ENCODE measurements around the gene AGMAT.

Gene AGMAT, protein sequence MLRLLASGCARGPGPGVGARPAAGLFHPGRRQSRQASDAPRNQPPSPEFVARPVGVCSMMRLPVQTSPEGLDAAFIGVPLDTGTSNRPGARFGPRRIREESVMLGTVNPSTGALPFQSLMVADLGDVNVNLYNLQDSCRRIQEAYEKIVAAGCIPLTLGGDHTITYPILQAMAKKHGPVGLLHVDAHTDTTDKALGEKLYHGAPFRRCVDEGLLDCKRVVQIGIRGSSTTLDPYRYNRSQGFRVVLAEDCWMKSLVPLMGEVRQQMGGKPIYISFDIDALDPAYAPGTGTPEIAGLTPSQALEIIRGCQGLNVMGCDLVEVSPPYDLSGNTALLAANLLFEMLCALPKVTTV

DNA sequence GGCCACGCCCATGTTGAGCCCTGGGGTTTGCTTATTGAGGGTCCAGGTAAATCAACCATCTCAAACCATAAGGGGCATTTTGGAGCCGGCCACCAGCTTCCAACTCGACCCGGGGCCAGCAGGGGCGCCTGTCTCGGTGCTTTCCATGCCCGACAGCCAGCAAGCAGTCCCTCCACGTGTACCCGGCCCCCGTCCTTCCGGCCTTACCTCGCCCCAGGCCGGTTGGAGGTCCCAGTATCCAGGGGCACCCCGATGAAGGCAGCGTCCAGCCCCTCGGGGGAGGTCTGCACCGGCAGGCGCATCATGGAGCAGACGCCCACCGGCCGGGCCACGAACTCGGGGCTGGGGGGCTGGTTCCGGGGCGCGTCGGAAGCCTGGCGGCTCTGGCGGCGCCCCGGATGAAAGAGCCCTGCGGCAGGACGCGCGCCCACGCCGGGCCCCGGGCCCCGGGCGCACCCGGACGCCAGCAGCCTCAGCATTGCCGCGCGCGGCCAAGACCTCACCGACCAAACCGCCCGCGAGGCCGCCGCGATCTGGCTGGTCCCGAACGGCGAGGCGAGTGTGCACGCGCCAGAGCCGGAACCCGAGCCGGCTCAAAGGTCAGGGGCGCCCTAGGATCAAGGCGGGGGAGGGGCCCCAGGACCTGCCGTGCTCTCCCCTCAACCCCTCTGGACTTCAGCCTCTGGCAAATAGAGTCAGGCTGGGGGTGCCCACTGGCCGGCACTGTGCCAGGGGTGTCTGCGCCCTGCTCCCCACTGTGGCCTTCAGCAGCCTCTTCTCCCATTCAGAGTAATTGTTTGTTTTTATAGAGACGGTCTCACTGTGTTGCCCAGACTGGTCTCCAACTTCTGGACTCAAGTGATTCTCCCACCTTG is at the start of gene AGMAT:
AGMAT (minus strand) TSS at position 563 of the 875 bp plus-strand sequence; CDS start at position 479, 84 bp downstream.
- DNase-seq = peak in 1 of 2 donors; percentile 8

DNA sequence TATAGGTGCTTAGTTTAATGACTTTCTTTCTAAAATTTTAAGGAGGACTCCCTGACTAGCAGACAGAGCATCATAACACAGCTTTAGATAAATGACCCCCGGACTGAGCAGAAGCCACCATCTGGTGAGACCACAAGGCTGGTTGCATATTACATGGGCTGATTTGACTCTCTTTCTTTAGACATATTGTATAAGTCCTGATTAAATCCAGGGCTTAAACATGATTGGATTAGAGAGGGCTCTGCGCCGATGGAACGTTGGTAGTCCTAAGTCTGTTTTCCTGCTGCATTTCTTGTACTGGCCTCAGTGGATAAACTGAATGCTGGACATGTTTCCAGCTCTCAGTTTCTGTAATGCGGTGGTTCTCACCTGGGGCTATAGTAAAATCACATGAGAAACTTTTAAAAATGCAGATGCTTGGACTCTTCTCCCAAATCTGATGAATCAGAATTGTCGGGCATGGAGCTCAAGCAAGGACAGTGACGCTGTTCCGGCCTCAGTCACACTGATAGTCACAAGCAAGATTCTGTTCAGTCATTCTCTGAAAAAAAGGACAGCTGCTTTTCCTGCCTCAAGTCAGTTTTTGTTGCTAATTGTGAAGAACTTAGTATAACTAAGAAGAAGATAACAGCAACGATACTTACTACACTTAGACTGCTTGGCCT is 49.0 kb upstream of the AGMAT start:
- no peak for DNase-seq

DNA sequence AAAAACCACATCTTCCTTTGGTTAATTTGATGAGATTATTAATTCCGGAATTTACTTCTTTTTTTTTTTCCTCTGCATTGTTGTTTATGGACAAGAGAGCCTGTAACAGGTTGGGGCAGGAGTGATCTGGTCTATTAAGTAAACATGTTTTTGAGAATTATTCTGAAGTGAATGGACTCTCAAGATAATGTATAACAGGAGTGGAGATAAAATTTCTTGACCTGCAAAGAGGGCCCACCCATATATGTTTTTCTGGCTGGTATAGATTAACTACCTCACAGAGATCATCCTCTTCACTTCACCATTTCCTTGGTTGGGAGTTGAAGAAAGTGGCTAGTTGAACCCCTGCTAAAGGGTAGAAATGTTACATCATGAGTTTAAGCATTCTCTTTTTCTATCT is 43.2 kb upstream of the AGMAT start:
- no peak for DNase-seq

GRCh38 chr1:15627343-15627988 is 42.6 kb upstream of the AGMAT start:
- DNase-seq = no peak

- DNase-seq = no peak
Observed at GRCh38 chr1:15626269-15626950, 41.6 kb upstream of the AGMAT start.

- DNase-seq = no peak
Observed at GRCh38 chr1:15625056-15625917, 40.4 kb upstream of the AGMAT start.

DNA sequence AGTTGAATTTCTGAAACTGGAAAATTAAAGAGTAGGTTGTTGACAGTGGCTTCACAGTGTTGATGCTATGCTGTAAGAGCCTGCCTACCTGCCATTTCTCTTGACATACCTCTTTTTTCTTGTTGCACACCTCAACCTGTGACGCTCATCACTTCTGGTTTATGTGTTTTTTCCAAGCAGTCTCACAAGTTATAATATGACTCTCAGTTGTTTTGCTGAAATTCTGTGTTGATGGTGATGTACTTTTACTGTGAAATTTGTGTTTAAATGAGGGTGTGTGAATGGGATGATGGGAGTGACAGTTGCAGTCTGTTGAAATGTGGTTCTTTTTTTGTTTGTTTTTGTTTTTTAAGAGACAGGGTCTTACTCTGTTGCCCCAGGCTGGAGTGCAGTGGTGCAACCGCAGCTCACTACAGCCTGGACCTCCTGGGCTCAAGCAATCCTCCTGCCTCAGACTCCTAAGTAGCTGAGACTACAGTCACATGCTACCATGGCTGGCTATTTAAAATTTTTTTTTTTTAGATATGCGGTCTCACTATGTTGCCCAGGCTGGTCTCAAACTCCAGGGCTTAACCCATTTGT is 39.4 kb upstream of the AGMAT start:
- no peak for DNase-seq

GRCh38 chr1:15623435-15623834 is 38.6 kb upstream of the AGMAT start:
- no peak for DNase-seq

DNA sequence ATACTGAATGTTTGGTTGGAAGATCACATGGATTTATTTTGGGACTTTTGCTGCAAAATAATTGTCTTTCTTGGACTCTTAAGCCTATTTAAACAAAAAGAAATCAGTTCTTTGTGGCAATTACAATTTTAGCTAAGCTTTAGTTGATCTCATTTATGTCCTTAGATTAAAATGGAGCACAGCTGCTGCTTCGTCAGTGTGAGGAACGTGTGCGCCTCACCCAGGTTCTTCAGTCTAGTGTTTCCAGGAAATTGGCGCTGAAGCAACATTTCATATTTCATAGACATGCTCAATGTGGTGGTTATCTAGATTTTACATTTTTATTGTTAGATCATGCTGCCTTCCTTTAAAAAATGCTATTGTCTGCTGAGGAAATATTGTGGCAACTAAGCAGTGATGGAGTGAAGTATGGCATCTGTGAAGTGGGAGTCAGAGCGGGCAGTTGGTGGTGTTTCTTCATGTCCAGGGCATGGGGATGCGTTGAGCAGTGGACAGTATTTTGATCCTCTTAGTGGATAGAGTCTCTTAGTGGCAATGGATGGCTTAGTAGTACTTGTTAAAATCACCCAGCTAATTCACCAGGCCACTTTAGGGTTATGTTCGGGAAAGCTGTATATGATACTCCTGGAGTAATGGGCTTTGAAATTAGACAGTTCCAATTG is 38.0 kb upstream of the AGMAT start:
- DNase-seq = no peak

GRCh38 chr1:15621975-15622374 is 37.1 kb upstream of the AGMAT start:
- DNase-seq = no peak

DNA sequence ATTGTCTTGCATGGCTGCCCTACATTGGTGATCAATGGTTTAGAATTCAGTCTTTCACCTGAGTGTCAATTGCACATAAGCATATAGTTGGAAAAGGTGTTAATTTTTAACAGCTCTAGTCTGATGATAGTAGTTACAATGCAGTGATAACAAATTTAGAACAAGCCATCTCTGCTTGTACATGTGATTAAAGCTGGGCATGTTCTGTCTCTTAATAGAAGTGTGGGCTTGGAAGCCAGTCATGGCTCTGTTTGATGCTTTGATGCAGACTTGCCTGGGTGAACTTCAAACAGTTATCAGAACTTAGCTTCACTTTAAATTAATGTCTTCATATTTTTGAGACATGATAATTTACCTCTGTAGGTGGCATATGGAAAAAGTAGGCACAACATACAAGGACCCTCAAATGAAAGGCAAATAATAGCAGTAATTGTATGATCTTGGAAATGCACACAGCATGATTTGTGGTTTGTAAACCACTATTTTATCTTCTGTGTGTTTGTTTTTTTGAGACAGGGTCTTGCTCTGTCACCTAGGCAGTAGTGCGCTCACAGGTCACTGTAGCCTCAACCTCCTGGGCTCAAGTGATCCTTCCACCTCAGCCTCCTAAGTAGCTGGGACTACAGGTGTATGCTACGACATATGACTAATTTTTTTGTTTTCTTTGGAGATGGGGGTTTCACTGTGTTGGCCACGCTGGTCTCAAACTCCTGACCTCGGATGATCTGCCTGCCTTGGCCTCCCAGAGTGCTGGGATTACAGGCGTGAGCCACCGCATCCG is 36.2 kb upstream of the AGMAT start:
- no peak for DNase-seq

DNA sequence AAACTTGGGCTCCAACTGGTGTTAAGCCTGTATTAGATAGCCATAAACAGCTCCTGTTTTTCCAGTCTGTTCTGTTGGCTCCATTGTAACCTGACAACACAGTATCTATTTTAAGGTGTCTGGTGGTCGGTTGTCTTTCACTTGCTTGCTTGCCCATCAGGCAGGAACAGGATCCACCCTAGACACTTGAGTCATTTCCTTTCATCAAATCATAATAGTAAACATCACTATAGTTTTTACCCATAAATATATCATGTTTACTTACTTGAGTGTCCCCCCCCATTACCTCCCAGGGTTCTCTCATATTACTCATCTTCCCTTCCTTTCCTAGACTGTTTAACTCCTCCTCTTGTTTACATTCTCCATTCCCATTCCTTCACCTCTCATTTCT is 35.3 kb upstream of the AGMAT start:
- peak in 1 of 2 donors; percentile 88 for DNase-seq

DNA sequence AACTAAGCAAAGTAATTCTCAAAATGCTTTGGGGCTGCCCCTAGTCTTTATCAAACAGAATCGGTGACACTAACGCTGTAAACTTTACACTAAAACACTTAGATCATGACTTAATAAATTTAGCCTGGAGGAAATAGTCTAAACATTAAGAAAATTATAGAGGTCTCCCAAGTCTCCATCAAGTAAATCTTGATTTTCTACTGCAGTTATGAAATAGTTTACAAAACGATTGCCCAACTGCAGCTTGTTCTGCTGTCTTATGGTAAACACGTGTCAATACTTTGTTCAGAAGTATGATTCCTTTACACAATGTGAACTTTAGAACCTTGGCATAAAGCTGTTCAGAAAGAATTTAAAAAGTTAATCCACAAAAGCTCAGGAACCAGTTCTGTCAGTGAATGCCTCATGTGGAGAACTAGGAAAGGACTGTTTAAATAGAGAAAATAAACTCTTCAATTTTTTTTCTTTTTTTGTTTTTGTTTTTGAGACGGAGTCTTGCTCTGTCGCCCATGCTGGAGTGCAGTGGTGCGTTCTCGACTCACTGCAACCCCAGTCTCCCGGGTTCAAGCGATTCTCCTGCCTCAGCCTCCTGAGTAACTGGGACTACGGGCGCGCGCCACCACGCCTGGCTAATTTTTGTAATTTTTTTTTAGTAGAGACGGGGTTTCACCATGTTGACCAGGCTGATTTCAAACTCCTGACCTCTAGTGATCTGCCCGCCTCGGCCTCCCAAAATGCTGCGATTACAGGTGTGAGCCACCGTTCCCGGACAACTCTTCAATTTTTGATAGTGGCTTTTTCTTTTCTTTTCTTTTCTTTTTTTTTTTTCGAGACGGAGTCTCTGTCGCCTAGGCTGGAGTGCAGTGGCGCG is 34.0 kb upstream of the AGMAT start:
- no peak for DNase-seq

DNA sequence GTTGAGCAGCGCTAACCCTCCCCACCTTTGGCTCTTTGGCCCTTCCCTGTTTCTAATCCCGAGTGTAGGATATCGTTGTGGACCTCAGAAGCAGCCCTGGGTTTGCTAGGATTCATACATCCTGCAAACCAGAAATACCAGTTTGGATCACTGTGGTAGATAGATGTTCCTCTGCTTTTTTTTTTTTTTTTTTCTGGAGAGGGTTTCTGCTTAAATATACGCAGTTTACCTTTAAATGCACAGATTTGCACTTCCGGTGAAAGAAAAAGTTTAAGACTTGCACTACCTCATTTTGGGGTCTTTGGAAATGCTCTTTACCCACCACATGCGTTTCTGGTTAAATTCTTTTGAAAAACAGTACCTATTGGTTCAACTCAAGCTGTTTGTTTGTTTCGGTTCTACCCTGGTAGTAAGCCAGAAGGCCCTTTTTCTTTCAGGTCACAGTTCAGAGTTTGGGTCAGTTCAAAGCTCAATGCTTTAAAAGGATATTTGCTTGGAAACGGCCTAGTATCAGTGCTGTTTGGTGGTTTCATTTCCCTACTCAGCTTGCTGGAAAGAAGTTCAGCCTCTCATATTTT is 33.3 kb upstream of the AGMAT start:
- no peak for DNase-seq

DNA sequence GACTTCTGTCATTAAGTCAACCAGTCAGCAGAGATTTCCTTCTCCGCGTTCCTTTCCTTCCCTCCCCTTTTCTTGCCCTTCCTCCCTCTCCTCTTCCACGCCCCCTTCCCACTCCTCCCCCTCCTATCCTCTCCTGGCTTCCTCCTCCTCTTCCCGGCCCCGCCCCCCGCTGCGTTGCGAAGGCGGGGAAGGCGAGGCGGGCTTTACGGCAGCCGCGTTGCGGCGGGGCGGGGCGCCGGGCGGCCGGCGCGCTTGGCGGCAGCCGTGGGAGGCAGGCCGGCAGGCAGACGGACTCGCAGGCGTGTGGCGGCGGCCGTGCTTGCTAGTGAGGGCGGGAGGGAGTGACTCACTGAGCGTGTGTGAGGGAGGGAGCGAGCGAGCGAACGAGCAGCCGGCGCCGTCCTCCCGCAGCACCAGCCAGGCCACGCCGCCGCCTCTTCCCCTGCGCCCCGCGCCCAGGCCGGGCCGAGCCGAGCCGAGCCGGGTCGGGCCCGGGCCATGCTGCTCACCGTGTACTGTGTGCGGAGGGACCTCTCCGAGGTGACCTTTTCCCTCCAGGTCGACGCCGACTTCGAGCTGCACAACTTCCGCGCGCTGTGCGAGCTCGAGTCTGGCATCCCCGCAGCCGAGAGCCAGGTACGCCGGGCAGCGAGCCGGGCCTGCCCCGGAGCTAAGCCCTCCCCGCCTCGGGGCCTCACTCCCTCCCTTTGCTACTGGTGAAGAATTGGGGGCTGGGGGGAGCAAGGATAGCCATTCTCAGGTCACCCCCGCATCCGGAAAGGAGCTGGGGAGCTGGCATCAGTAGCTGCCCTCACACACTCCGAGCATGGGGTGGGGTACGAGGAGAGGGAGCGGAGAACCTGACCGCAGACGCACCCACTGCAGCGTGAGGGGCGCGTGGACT is 32.6 kb upstream of the AGMAT start, which contains the start of gene DDI2:
DDI2 (plus strand) TSS at position 286 of the 904 bp plus-strand sequence; CDS start at position 499, 213 bp downstream.
- peak; percentile 77 to 94 for DNase-seq

DNA sequence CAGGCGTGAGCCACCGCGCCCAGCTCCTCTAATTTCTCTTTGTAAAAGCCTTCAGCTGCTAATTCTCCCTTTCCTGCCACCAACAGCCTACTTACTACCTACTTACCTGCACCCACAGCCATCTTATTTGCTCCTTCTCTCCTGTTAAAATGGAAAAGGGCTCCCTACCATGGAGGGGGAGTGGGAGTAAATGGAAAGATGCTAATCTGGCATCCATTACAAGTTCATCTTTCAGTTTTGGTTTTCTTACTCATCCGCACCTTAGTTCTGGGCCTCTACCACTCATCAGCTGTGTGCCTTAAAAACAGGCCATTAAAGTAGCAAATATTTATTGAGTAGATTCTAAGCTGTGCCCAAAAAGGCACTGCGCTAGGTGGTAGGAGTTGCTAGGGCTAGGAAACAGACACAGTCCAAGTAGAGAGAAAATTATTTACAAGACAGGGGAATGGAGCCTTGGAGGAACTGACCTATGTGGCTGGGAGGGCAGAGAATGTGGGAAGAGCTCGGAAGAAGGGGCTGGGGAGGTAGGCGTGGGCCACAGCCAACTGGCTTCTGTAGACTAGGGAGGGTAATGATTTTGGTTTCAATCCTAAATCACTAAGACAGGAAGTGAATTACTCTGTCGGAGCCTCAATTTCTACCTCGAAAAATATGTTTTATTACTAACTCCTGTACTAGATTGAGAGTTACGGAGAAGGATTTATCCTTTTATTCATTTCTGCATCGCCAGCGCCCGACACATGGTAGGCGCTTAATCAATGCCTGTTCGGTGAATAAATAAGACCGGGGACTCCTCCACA is 31.7 kb upstream of the AGMAT start:
- DNase-seq = no peak
